Kidney tubule cell (primary cell): ENCODE measurements around the gene CHD3.

Source experiments
- DNase-seq: peaks from one replicate; pipeline ENCODE4 v3.0.0-alpha.2; 2018; ENCODE audit warnings: low spot score

CHD3 gene

DNA sequence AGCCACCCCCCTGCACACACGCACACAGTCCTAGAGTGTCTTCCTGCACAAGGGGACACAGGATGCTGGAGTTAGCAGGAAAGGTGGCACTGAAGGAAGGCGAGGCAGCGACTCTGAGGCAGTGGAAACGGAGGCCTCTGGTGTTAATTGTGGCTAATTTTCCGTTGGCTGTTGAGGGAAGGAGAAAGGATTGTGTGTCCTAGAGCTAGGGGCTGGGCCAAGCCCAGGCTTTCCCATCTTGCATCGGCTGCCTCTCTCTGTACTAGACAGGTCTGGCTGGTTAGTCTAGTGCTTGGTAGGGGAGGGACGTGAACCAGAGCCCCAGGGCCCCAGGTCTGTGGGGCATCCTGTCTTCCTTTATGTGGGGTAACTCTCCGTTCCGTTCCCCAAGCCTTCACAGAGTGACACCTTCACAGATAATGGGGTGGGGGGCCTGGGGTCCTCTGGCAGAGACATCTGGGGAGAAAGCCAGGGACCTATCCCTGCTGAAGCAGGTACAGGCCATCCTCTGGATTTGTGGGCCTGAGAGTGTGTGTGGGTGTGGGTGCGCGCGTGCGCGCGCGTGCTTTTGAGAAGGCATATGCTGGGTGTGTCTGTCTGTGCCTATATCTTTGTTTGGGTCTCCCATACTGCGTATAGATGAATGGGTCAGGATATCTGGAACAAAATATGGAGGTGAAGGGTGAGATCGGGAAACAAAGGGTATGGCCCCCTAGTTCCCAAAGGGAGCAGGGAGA, at the start of gene CHD3:
TSS of gene CHD3 (plus strand) at position 606 of the 737 bp plus-strand sequence. CDS start 212 bp downstream, outside the sequence.
- no peak for DNase-seq

DNA sequence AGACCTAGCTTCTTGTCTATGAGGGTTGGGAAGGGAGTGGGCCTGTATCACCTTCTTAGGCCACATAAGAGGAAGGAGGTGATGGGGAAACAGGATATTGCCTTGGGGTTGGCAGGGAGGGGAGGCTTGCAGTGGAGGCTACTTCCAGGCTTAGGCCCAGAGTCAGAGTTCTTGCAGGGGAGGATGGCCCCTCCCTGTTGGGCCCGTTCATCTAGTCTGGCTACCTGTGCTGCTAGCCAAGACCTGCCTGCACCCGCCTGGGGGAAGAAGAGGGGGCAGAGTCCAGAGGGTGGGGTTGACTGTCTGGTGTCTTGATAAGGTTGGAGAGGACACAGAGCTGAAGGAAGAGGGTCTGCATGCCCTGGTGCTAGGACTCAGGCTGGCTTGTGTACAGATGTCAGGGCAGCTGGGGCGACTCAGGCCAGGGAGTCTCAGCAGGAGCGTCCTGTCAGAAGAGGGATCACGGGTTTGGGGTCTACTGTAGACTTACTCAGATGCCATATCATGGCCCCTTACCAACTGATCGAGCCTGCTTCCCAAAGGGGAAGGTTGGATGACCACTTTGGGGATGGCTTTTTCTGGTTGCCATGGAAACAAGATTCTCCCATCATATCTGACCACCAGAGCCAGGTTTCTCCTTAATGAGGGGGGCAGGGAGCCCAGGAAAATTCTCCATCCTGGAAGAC, 49.3 kb upstream of the CHD3 start:
- DNase-seq, result no peak

DNA sequence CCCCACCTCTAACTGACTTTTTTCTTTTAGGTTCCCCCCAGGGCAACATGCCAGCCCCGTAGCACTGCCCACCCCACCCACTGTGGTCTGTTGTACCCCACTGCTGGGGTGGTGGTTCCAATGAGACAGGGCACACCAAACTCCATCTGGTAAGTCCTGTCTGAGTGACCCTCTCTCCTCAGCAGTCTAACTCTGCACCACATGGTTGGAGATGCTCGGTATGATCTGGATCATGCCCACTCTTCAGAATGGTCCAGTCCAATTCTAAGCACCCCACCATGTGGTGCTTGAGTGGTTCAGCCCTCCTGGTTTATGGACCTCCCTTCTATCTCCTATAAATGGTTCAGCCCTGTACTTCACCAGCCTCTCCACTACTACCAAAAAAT, 48.7 kb upstream of the CHD3 start:
- no peak for DNase-seq

DNA sequence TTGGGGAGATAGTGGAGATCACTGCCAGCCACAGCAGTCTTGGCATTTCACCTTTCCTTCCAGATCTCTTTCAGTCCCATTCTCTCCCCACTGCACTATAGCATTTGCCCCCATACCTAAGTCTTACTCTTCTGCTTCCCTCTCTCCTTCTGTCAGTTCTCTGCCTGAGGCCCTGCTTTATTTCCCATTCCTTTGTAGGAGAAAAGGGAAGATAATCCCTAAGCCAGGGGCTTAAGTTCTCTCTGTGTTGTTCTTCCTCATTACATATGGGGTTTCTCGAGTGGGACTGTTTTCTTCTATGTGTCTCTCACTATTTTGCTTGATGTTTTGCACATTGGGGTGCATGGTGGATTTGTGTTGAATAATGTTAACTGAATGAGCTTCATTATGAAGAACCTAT, 48.1 kb upstream of the CHD3 start:
- DNase-seq, result no peak

DNA sequence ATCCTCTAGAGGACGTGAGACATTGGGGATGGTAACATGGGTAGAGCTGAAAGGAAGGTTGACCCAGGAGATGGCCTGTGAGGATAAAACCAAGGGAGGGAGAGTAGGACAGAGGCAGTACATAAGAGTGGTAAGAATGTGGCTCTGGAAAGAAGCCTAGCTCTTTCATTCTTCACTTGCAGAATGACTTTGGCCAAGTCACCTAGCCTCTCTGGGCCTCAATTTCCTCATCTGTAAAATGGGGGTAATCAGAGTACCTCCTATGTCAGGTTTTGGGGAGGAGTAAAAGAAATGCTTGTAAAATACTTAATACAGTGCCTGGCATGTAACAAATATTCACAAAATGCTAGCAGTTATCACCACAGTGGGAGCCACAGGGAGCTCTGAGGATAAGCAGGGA, 47.7 kb upstream of the CHD3 start:
- no peak for DNase-seq

DNA sequence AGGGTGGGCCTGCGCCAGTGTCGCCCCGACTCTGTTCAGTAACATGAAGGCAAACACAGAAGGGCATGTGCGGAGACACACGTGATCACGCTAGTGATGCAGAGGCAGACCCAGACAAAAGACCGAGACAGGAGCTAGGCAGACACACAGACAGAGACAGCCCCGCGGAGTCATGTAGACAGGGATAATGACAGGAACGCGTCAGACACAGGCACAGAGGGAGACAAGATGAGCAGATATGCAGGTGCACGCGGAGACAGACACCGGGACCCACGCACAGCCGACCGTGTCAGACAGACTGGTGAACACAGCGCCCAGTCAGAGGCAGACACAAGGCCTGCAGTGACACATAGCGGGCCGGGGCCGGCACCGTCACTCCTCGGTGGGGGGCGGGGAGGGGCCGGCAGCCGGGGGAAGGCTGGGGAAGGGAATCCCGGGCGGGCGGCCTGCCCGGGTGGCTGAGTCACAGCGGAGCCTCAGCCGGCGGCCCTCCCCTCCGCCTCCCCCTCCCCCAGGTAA, 47.1 kb upstream of the CHD3 start:
- DNase-seq, result peak; percentile 94

DNA sequence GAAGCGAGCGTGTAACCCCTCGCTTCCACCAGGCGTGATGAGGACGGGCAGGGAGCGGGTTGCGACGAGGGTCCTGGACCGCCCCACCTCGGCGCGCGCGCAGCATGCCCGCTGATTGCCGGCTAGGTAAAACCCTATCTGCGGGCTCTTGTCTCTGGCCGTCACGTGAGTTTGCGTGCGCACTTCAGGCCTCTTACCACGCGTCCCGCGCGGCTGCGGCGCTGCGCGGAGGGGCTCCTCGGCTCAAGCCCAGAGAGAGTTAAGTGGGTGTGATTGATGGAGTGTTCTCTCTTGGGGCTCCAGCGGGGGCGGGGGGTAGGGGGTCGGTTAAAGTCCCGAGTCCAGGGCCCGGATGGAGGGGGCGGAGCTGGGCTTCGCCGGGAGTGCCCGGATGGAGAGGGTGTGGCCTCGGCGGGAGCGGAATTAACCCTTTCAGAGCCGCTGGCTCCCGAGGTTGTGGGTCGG, 46.6 kb upstream of the CHD3 start:
- DNase-seq, result peak; percentile 86

DNA sequence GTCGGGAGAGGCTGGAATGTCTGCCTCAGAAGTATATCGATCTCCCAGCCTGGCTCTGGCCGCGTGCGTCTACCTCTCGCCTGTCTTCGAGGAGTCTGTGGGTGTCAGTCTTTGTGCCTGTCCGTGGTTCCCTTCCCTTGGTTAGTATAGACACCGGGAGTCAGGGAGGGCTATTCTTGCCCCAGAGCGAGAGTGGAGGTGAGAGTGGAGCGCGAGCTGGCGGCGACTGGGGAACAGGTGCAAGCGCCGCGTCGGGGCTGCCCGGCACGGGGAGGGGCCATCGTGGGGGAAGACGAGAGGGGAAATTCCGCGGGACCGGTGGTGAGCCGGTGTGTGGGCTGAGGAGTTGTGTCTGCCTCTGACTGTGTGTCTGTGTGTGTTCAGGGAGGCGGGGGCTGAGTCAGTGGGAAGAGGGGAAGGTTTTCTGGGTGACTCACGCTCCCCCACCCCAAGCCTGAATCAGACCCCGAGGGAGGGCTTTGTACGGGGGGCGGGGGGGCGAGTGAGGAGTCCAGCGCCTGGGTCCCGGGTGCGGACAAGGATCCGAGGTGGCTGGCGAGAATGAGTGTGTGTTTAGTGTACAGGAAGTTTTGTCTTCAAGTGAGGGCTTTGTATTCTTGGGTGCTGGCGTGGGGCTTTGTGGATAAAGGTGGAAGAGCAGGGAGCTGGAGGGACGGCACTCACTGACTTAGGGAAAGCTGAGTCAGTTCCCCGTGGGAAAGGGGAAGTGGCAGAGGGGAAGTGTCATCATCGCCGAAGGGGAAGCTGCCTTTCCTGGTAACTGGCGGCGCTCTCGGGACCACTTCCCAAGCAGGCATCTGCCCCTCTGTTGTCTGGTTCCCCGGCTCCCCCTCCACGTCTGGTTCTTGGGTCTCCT, 46.0 kb upstream of the CHD3 start:
- DNase-seq, result peak; percentile 98

DNA sequence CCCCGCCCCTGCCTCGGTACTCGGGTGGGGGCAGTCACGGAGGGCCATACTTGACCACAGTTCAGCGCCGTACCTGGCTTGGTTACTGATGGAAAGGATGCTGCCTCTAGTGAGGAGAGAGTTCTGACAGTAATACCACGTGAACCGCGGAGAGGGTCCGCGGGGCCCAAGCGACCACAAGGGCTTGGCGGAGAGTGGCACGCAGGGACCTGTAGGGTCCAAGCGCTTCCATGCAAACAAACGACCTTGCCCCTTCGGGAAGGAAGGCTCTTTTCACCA, 45.4 kb upstream of the CHD3 start:
- no peak for DNase-seq

DNA sequence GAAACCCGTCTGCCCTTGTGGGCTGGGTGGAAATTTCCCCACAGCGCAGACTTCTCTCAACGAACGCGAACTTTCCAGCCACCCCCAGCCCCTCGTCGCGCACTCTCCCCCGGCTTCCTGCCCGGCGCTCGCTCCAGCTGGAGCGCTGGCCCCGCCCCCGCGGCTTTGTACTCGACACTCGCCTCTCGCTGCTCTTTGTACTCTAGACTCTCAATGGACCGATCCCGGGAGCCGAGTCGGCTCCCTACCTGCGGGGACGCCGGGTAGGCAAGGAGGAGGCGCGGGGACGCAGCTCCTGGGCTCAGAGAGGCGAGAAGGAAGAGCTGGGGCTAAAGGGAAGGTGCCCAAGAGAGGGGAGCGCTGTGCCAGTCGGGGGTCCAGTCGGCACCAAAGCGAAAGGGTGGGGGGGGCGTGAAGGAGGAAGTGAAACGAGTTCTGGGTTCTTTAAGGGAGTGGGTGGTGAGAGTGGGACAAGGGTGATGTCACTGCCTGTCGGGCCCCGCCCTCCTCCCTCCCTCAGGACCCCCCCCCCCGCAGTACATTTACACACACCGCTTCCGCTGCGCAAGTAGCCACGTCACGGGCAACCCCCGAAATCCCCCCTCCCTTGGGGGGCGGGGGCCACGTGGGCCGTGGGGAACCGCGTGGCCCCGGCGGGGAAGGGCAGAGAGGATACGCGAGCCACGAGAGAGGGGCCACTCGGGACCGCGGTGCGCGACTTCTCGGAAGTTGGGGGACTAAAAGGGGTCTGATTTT, 44.9 kb upstream of the CHD3 start:
- peak; percentile 88 for DNase-seq

DNA sequence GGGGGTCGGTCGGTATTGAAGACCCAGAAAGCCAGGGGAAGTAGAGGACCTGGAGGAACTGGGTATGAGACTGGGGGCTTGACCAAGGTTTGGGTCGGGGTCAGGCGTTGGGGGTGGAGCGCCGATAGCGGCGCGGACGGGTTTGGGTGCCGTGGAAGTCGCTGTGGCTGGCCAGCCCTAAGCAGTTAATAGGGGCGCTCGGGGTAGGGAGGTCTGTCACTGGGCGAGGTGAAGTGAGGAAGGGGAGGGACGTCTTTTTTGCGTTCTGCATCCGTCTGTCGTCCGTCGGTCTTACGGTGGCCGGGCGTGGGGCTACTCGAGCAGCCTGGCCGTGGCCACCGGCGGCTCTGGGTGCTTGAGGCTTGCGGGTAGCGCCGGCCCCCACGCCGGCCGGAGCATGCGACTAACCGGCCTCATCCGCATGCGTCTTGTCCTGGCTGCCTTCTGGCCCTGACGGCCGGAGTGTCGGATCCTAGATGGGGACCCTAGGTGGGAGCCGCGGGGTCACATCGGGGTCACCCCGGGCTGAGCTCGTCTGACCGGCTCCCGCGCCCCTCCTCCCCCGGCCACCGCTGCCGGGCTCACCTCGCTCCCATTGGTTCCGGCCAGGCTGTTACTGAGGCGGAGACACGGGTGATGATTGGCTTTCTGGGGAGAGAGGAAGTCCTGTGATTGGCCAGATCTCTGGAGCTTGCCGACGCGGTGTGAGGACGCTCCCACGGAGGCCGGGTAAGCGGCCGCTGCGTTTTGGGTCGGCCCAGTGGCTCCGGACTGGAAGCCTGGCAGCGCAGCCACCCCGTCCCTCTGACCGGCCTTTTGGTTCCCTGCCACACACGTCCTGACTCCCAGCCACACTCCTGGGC, 44.1 kb upstream of the CHD3 start:
- peak; percentile 95 for DNase-seq

DNA sequence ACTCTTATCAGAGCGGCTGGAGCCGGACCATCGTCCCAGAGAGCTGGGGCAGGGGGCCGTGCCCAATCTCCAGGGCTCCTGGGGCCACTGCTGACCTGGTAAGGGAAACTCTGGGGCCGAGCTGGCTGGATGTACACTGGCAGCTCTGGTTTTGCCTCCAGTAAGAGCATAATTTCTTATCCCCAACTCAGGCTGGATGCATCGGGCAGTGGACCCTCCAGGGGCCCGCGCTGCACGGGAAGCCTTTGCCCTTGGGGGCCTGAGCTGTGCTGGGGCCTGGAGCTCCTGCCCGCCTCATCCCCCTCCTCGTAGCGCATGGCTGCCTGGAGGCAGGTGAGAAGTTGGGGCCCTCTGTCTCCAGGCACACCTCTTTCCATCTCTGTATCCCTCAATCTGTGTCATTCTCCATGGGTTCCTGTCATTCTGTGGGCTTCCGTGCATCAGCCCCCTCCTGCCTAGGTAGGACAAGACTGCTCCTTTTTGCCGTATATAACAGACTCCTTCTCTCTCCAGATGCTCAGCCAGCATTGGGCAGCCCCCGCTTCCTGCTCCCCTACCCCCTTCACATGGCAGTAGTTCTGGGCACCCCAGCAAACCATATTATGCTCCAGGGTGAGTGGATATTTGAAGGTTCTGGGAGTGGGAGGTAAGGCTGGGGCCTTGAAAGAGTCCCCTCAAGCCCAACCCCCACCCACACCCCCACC, 43.1 kb upstream of the CHD3 start:
- no peak for DNase-seq

DNA sequence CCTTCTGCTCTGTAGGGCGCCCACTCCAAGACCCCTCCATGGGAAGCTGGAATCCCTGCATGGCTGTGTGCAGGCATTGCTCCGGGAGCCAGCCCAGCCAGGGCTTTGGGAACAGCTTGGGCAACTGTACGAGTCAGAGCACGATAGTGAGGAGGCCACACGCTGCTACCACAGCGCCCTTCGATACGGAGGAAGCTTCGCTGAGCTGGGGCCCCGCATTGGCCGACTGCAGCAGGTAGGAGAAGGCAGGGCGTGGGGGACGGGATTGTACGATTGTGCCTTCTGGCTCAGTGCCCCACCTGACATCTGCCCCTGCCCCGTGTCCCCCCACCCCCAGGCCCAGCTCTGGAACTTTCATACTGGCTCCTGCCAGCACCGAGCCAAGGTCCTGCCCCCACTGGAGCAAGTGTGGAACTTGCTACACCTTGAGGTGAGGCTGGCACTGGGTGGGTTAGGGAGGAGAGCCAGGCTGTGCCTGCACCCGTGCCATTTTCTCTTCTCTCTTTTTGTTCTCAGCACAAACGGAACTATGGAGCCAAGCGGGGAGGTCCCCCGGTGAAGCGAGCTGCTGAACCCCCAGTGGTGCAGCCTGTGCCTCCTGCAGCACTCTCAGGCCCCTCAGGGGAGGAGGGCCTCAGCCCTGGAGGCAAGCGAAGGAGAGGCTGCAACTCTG, 42.4 kb upstream of the CHD3 start:
- no peak for DNase-seq

DNA sequence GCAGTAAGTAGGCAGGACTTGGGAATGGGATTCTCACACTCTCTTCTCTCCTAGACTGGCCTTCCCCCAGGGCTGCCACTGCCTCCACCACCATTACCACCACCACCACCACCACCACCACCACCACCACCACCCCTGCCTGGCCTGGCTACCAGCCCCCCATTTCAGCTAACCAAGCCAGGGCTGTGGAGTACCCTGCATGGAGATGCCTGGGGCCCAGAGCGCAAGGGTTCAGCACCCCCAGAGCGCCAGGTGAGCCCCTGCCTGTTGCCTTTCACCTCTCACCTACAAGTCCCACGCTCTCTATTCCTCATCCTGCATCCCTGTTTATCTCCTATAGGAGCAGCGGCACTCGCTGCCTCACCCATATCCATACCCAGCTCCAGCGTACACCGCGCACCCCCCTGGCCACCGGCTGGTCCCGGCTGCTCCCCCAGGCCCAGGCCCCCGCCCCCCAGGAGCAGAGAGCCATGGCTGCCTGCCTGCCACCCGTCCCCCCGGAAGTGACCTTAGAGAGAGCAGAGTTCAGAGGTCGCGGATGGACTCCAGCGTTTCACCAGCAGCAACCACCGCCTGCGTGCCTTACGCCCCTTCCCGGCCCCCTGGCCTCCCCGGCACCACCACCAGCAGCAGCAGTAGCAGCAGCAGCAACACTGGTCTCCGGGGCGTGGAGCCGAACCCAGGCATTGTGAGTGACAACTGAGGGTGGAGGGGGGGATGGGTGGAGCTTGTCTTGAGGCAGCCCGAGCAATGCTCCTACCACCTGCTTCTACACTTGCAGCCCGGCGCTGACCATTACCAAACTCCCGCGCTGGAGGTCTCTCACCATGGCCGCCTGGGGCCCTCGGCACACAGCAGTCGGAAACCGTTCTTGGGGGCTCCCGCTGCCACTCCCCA, 41.6 kb upstream of the CHD3 start:
- DNase-seq, result no peak

DNA sequence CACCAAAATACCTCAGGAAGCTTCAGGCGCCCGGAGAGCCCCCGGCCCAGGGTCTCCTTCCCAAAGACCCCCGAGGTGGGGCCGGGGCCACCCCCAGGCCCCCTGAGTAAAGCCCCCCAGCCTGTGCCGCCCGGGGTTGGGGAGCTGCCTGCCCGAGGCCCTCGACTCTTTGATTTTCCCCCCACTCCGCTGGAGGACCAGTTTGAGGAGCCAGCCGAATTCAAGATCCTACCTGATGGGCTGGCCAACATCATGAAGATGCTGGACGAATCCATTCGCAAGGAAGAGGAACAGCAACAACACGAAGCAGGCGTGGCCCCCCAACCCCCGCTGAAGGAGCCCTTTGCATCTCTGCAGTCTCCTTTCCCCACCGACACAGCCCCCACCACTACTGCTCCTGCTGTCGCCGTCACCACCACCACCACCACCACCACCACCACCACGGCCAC, 40.4 kb upstream of the CHD3 start:
- DNase-seq, result no peak

DNA sequence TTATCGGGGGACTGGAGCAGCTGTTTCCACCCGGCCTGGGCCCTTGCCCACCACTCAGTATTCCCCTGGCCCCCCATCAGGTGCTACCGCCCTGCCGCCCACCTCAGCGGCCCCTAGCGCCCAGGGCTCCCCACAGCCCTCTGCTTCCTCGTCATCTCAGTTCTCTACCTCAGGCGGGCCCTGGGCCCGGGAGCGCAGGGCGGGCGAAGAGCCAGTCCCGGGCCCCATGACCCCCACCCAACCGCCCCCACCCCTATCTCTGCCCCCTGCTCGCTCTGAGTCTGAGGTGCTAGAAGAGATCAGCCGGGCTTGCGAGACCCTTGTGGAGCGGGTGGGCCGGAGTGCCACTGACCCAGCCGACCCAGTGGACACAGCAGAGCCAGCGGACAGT, 39.9 kb upstream of the CHD3 start:
- DNase-seq, result no peak

DNA sequence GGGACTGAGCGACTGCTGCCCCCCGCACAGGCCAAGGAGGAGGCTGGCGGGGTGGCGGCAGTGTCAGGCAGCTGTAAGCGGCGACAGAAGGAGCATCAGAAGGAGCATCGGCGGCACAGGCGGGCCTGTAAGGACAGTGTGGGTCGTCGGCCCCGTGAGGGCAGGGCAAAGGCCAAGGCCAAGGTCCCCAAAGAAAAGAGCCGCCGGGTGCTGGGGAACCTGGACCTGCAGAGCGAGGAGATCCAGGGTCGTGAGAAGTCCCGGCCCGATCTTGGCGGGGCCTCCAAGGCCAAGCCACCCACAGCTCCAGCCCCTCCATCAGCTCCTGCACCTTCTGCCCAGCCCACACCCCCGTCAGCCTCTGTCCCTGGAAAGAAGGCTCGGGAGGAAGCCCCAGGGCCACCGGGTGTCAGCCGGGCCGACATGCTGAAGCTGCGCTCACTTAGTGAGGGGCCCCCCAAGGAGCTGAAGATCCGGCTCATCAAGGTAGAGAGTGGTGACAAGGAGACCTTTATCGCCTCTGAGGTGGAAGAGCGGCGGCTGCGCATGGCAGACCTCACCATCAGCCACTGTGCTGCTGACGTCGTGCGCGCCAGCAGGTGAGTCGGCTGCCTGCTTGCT, 39.3 kb upstream of the CHD3 start:
- no peak for DNase-seq
